ENCODE measurements around the gene MRAP2.

GRCh38 chr6:84003654-84004053 is 29.9 kb upstream of the MRAP2 start:
- TF ChIP-seq, protein P1, sequence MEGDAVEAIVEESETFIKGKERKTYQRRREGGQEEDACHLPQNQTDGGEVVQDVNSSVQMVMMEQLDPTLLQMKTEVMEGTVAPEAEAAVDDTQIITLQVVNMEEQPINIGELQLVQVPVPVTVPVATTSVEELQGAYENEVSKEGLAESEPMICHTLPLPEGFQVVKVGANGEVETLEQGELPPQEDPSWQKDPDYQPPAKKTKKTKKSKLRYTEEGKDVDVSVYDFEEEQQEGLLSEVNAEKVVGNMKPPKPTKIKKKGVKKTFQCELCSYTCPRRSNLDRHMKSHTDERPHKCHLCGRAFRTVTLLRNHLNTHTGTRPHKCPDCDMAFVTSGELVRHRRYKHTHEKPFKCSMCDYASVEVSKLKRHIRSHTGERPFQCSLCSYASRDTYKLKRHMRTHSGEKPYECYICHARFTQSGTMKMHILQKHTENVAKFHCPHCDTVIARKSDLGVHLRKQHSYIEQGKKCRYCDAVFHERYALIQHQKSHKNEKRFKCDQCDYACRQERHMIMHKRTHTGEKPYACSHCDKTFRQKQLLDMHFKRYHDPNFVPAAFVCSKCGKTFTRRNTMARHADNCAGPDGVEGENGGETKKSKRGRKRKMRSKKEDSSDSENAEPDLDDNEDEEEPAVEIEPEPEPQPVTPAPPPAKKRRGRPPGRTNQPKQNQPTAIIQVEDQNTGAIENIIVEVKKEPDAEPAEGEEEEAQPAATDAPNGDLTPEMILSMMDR (IDR thresholded peaks at IDR 0.05) = no peak
- TF ChIP-seq POLR2AphosphoS5 (IDR thresholded peaks at IDR 0.05; ENCODE audit: low read depth, low read length) = no peak
- no peak for TF ChIP-seq SIN3A (IDR thresholded peaks at IDR 0.05; ENCODE audit: borderline replicate concordance, insufficient read depth, low read depth, low read length)
